Ishikawa (cell line): ENCODE results near the gene RAB28.

Source experiments
- CEBPB ChIP-seq: IDR thresholded peaks from 2 replicates; pipeline ENCODE4 v1.6.1; 2012
- CREB1 ChIP-seq: IDR thresholded peaks from 2 replicates; pipeline ENCODE4 v1.6.1; 2012; ENCODE audit warnings: low read depth
- EGR1 ChIP-seq: IDR thresholded peaks from 2 replicates; pipeline ENCODE4 v1.6.1; 2012
- EP300 ChIP-seq: IDR thresholded peaks from 2 replicates; pipeline ENCODE4 v1.6.1; 2012; ENCODE audit warnings: borderline replicate concordance
- FOXM1 ChIP-seq: IDR thresholded peaks from 2 replicates; pipeline ENCODE4 v1.6.1; 2012; ENCODE audit warnings: low read depth, borderline replicate concordance
- MAX ChIP-seq: IDR thresholded peaks from 2 replicates; pipeline ENCODE4 v1.6.1; 2012
- NFIC ChIP-seq: IDR thresholded peaks from 2 replicates; pipeline ENCODE4 v1.6.1; 2012
- RAD21 ChIP-seq: IDR thresholded peaks from 2 replicates; pipeline ENCODE4 v1.6.1; 2012; ENCODE audit warnings: low read depth
- REST ChIP-seq: IDR thresholded peaks from 2 replicates; pipeline ENCODE4 v1.6.1; 2012; ENCODE audit warnings: low read depth, mild to moderate bottlenecking
- TAF1 ChIP-seq: IDR thresholded peaks from 2 replicates; pipeline ENCODE4 v1.6.1; 2012; ENCODE audit warnings: low read depth, mild to moderate bottlenecking
- TCF12 ChIP-seq: IDR thresholded peaks from 2 replicates; pipeline ENCODE4 v1.6.1; 2012; ENCODE audit warnings: low read depth
- TEAD4 ChIP-seq: IDR thresholded peaks from 2 replicates; pipeline ENCODE4 v1.6.1; 2012
- USF1 ChIP-seq: IDR thresholded peaks from 2 replicates; pipeline ENCODE4 v1.6.1; 2012
- YY1 ChIP-seq: IDR thresholded peaks from 2 replicates; pipeline ENCODE4 v1.6.1; 2012; ENCODE audit warnings: low read depth

GRCh38 chr4:13527192-13527980, 43.2 kb upstream of the RAB28 start:
- no peak for TF ChIP-seq EP300
- TF ChIP-seq NFIC, result no peak
- TF ChIP-seq TAF1, result no peak
- no peak for TF ChIP-seq TCF12
- TF ChIP-seq MAX, result no peak
- TF ChIP-seq REST, result no peak
- TF ChIP-seq RAD21, result no peak
- no peak for TF ChIP-seq EGR1
- no peak for TF ChIP-seq CEBPB
- TF ChIP-seq YY1, result no peak
- no peak for TF ChIP-seq USF1
- no peak for TF ChIP-seq FOXM1
- no peak for TF ChIP-seq CREB1
- TF ChIP-seq TEAD4, result no peak
